GM19035 (cell line): ENCODE data around the gene SNRPN.
"Not testable (repeated sequence)": the region's sequence is repeated elsewhere in the genome, so short reads cannot be mapped to it uniquely, and the experiment has no call there.

ENCODE experiments used
- ATAC-seq: cut with Tn5 transposase; IDR thresholded peaks from one replicate; pipeline ENCODE4 v1.9.1; 2021; ENCODE audit not compliant: unreplicated experiment

The SNRPN gene

GRCh38 chr15:24966364-24967103, 11.7 kb downstream of the SNRPN start:
- no peak for ATAC-seq

GRCh38 chr15:24971052-24971451, 16.3 kb downstream of the SNRPN start:
- ATAC-seq = no peak

DNA sequence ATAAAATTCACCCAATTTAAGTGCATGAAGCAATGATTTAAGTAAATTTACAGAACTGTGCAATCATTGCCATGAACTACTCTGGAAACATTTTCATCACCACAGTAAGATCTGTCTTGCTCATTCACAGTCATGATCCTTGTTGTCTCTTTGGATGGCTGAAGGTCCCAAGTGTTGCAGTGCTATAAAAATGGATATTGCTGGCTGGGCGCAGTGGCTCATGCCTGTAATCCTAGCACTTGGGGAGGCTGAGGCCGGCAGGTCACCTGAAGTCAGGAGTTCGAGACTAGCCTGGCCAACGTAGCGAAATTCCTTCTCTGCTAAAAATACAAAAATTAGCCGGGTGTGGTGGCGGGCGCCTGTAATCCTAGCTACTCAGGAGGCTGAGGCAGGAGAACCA, 17.0 kb downstream of the SNRPN start:
- ATAC-seq = no peak

GRCh38 chr15:24972707-24973106, 17.9 kb downstream of the SNRPN start:
- ATAC-seq = not testable (repeated sequence)

GRCh38 chr15:24976932-24977331, 22.1 kb downstream of the SNRPN start:
- no peak for ATAC-seq

DNA sequence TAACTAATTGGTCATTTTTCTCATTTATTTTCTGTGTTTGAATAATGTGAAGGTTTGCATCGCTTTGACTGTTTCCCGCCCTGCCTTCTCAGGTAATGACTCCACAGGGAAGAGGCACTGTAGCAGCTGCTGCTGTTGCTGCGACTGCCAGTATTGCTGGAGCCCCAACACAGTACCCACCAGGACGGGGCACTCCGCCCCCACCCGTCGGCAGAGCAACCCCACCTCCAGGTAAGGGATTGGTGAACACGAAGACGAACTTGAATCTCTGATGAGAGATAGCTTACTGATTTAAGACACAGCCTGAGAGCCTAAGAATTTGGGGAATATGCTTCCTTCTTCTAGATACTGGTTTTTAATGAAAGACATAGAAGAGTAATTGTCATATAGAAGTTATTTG, 22.9 kb downstream of the SNRPN start:
- no peak for ATAC-seq

DNA sequence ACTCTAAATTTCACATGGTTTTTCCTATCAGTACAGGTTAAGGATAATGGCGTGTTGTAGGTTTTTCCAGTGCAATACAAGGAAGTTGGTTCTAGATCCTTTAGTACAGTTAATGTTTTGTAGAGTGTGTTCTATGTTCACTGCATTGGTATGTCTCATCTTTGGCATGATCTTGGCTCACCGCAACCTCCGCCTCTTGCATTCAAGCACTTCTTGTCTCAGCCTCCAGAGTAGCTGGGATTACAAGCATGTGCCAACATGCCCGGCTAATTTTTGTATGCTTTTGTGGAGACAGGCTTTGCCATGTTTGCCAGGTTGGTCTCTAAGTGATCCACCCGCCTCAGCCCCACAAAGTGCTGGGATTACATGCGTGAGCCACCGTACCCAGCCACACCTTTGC, 30.4 kb downstream of the SNRPN start:
- ATAC-seq = no peak

- no peak for ATAC-seq
Observed at GRCh38 chr15:24986653-24987052, 31.9 kb downstream of the SNRPN start.

DNA sequence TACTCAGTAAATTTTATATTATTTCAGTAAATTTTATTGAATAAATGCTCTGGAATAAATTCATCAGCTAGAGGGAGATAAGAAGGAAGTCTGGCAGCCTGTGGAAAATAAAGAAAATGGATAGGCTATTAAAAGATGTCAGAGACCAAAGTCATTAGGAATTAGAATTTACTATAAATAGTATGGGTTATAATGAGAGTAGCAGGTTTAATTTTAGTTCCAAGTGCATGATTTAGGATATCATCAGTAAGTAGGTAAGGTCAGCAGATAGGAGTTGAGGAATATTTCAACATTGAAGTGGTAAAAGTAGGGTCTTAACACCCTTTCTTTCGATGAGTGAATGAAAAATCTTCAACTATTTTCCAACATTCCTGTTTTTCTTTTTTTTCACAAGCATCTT, 64.6 kb downstream of the SNRPN start:
- ATAC-seq = no peak

DNA sequence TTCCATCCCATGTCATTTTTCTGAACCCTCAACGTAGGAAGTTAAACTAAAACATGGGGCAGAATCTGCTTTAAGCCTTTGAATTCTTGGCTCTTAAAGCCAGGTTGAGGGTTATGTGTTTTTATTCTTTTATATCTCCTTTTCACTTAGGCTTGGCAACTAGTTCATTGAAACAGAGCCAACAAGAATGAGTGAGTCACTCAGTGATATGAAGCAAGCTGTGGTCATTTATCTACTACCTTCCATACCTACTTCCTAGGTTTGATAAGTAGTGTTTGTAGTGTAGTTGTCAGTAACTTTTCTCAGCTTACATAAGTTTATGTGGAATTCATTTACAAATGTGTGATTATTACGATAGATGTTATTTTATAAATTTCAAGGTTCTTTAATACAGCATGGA, 67.4 kb downstream of the SNRPN start:
- no peak for ATAC-seq
